Neural progenitor cell (in vitro differentiated cells): ENCODE results near the gene COASY. TPM values are rescaled to one million over a fixed set of nuclear protein-coding genes. Genes with fewer than 3 reads are reported as not detected.

Source experiments
- DNase-seq: peaks from one replicate; pipeline ENCODE4 v3.0.0-alpha.2; 2016; ENCODE audit warnings: low spot score
- H2AFZ ChIP-seq: fragments of 200-600 bp; sonication (generic); replicated peaks from 2 replicates; pipeline ENCODE4 v1.6.1; 2016; ENCODE audit warnings: antibody characterized with exemption
- H3F3A ChIP-seq: fragments of 200-600 bp; sonication (generic); 2 replicates; pipeline ENCODE4 v1.6.1; 2016; ENCODE audit warnings: antibody characterized with exemption, low read depth
- H3K27ac ChIP-seq: fragments of 200-600 bp; sonication (generic); 2 replicates; pipeline ENCODE4 v1.5.1; 2016; ENCODE audit warnings: mild to moderate bottlenecking
- H3K27me3 ChIP-seq: fragments of 200-600 bp; sonication (generic); 2 replicates; pipeline ENCODE4 v1.6.1; 2016; ENCODE audit warnings: mild to moderate bottlenecking, moderate library complexity
- H3K36me3 ChIP-seq: fragments of 200-600 bp; sonication (generic); 2 replicates; pipeline ENCODE4 v1.5.1; 2016
- H3K4me1 ChIP-seq: fragments of 200-600 bp; sonication (generic); 2 replicates; pipeline ENCODE4 v1.6.1; 2016; ENCODE audit warnings: mixed run types
- H3K4me2 ChIP-seq: fragments of 200-600 bp; sonication (generic); 2 replicates; pipeline ENCODE4 v1.6.1; 2016
- H3K4me3 ChIP-seq: fragments of 200-600 bp; sonication (generic); 2 replicates; pipeline ENCODE4 v1.5.1; 2016
- H3K79me2 ChIP-seq: fragments of 200-600 bp; sonication (generic); 2 replicates; pipeline ENCODE4 v1.6.1; 2016; ENCODE audit warnings: low read depth
- H3K9ac ChIP-seq: fragments of 200-600 bp; sonication (generic); 2 replicates; pipeline ENCODE4 v1.6.1; 2016
- H3K9me3 ChIP-seq: fragments of 200-600 bp; sonication (generic); 2 replicates; pipeline ENCODE4 v1.5.1; 2016; ENCODE audit warnings: low read depth
- H4K20me1 ChIP-seq: fragments of 200-600 bp; sonication (generic); 2 replicates; pipeline ENCODE4 v1.6.1; 2016; ENCODE audit warnings: low read depth
- H3K27ac Mint-ChIP-seq: 3 replicates; pipeline ENCODE4 v1.8.0; 2021; ENCODE audit warnings: mixed read lengths
- H3K27me3 Mint-ChIP-seq: 2 replicates; pipeline ENCODE4 v1.8.0; 2022; ENCODE audit warnings: low read depth, mild to moderate bottlenecking, inconsistent platforms, moderate library complexity, mixed read lengths; ENCODE audit not compliant: insufficient read depth
- H3K36me3 Mint-ChIP-seq: 3 replicates; pipeline ENCODE4 v1.8.0; 2021; ENCODE audit warnings: mixed read lengths
- H3K4me1 Mint-ChIP-seq: 3 replicates; pipeline ENCODE4 v1.8.0; 2021; ENCODE audit warnings: mixed read lengths
- H3K4me3 Mint-ChIP-seq: 3 replicates; pipeline ENCODE4 v1.8.0; 2021; ENCODE audit warnings: mild to moderate bottlenecking, moderate library complexity, mixed read lengths
- H3K9me3 Mint-ChIP-seq: 3 replicates; pipeline ENCODE4 v1.8.0; 2020; ENCODE audit warnings: mixed read lengths
- EZH2 ChIP-seq: fragments of 200-600 bp; sonication (generic); IDR thresholded peaks from 2 replicates; pipeline ENCODE4 v1.6.1; 2017; ENCODE audit warnings: antibody characterized with exemption, mild to moderate bottlenecking, moderate library complexity
- EZH2phosphoT487 ChIP-seq: fragments of 200-600 bp; sonication (generic); IDR thresholded peaks from 2 replicates; pipeline ENCODE4 v1.6.1; 2017; ENCODE audit warnings: antibody characterized with exemption
- total RNA-seq: library from RNA; depleted of rRNA; stranded (reverse); fragments of >200 nt; gene quantifications from 2 replicates; pipeline ENCODE4 v1.2.3, GENCODE V29; 2015; ENCODE audit warnings: low replicate concordance
- TF ChIP-seq, protein P1 (sequence below): fragments of 200-600 bp; sonication (generic); IDR thresholded peaks from 2 replicates; pipeline ENCODE4 v1.5.1; 2017; ENCODE audit warnings: antibody characterized with exemption, mild to moderate bottlenecking

The COASY gene
- total RNA-seq, 1 donor from 2014 or later, result 6.1 TPM

DNA sequence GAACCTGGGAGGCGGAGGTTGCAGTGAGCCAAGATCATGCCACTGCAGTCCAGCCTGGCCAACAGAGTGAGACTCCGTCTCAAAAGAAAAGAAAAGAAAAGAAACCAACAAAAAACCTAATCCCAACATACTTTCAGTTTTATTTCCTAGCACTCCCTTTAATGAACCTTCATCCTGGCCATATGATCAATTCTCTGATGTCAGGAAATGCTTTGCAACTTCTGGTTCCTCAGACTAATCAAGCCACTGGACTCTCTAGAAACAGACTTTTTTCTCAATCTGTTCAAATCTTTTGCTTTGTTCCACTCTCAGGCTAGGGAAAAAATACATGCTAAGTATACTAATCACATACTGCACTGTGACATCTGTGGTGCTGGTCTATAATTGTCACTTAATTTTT is 28.9 kb downstream of the COASY start:
- no peaks in the 10 kb centered on the region for H3K9me3 ChIP-seq
- Mint-ChIP-seq H3K4me3 (no peak overlapping the region), H3K9me3 (no peaks in the 10 kb centered on the region), H3K4me1 (no peaks in the 10 kb centered on the region), H3K27me3 (no peaks in the 10 kb centered on the region), H3K27ac (no peak overlapping the region), H3K36me3 (peaks cover 10% of the 10 kb centered on the region)
- H3K79me2 ChIP-seq, result peaks cover 6% of the 10 kb centered on the region
- no peak overlapping the region for H3K4me2 ChIP-seq
- no peak overlapping the region for H3K27ac ChIP-seq
- H3K4me3 ChIP-seq, result no peak overlapping the region
- no peaks in the 10 kb centered on the region for H3K27me3 ChIP-seq
- H4K20me1 ChIP-seq, result no peaks in the 10 kb centered on the region
- H2AFZ ChIP-seq, result no peak overlapping the region
- no peaks in the 10 kb centered on the region for H3F3A ChIP-seq
- peaks cover 2% of the 10 kb centered on the region for H3K36me3 ChIP-seq
- no peak for DNase-seq
- TF ChIP-seq EZH2phosphoT487 (no peak), EZH2 (no peak)
- TF ChIP-seq, protein P1, sequence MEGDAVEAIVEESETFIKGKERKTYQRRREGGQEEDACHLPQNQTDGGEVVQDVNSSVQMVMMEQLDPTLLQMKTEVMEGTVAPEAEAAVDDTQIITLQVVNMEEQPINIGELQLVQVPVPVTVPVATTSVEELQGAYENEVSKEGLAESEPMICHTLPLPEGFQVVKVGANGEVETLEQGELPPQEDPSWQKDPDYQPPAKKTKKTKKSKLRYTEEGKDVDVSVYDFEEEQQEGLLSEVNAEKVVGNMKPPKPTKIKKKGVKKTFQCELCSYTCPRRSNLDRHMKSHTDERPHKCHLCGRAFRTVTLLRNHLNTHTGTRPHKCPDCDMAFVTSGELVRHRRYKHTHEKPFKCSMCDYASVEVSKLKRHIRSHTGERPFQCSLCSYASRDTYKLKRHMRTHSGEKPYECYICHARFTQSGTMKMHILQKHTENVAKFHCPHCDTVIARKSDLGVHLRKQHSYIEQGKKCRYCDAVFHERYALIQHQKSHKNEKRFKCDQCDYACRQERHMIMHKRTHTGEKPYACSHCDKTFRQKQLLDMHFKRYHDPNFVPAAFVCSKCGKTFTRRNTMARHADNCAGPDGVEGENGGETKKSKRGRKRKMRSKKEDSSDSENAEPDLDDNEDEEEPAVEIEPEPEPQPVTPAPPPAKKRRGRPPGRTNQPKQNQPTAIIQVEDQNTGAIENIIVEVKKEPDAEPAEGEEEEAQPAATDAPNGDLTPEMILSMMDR, result no peak
- no peak overlapping the region for H3K9ac ChIP-seq
- no peaks in the 10 kb centered on the region for H3K4me1 ChIP-seq

GRCh38 chr17:42591411-42591810 is 29.5 kb downstream of the COASY start:
- Histone ChIP-seq H3K4me1 (no peaks in the 10 kb centered on the region), H4K20me1 (no peaks in the 10 kb centered on the region), H3K36me3 (peaks cover 2% of the 10 kb centered on the region), H3K4me2 (no peak overlapping the region), H3F3A (no peaks in the 10 kb centered on the region), H2AFZ (no peak overlapping the region), H3K79me2 (peaks cover 6% of the 10 kb centered on the region), H3K27me3 (no peaks in the 10 kb centered on the region), H3K4me3 (no peak overlapping the region), H3K9ac (no peak overlapping the region), H3K9me3 (no peaks in the 10 kb centered on the region), H3K27ac (no peak overlapping the region)
- Mint-ChIP-seq H3K36me3 (peaks cover 10% of the 10 kb centered on the region), H3K4me3 (no peak overlapping the region), H3K27me3 (no peaks in the 10 kb centered on the region), H3K4me1 (no peaks in the 10 kb centered on the region), H3K27ac (no peak overlapping the region), H3K9me3 (no peaks in the 10 kb centered on the region)
- DNase-seq, result no peak
- TF ChIP-seq EZH2 (no peak), EZH2phosphoT487 (no peak)
- TF ChIP-seq, protein P1, result no peak

DNA sequence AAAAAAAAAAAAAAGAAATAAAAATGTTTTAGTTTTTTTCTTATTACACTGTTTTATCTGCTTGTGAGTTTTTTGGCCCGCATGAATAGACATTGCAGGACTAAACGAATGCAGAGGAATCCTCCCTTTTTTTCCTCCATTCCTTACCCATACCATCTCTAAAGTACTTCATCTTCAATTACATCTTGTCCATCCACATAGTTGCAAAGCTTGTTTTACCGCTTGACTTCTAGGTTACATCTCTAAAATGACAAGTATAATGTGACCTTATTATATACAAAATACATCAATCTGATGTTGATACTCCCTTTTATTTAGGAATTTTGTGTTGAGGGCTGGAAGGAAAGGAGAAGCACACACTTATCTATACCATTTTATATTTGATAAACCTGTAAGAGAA is 34.4 kb downstream of the COASY start:
- Mint-ChIP-seq H3K4me3 (no peak overlapping the region), H3K36me3 (peaks cover 5% of the 10 kb centered on the region), H3K27ac (no peak overlapping the region), H3K27me3 (peaks cover 2% of the 10 kb centered on the region), H3K9me3 (no peaks in the 10 kb centered on the region), H3K4me1 (no peaks in the 10 kb centered on the region)
- H3K4me1 ChIP-seq, result no peaks in the 10 kb centered on the region
- H3F3A ChIP-seq, result no peaks in the 10 kb centered on the region
- no peak overlapping the region for H3K27ac ChIP-seq
- H3K36me3 ChIP-seq, result no peaks in the 10 kb centered on the region
- peaks cover 35% of the 10 kb centered on the region for H3K79me2 ChIP-seq
- H3K9ac ChIP-seq, result no peak overlapping the region
- TF ChIP-seq, protein P1, result no peak
- no peak for TF ChIP-seq EZH2phosphoT487
- no peak for TF ChIP-seq EZH2
- DNase-seq, result no peak
- no peak overlapping the region for H2AFZ ChIP-seq
- no peaks in the 10 kb centered on the region for H3K9me3 ChIP-seq
- no peaks in the 10 kb centered on the region for H3K27me3 ChIP-seq
- no peak overlapping the region for H3K4me3 ChIP-seq
- H4K20me1 ChIP-seq, result peaks cover 7% of the 10 kb centered on the region
- H3K4me2 ChIP-seq, result no peak overlapping the region
